ENCODE results near the gene CCDC150.
"Not testable (repeated sequence)": the region's sequence is repeated elsewhere in the genome, so short reads cannot be mapped to it uniquely, and the experiment has no call there.

The CCDC150 gene

DNA sequence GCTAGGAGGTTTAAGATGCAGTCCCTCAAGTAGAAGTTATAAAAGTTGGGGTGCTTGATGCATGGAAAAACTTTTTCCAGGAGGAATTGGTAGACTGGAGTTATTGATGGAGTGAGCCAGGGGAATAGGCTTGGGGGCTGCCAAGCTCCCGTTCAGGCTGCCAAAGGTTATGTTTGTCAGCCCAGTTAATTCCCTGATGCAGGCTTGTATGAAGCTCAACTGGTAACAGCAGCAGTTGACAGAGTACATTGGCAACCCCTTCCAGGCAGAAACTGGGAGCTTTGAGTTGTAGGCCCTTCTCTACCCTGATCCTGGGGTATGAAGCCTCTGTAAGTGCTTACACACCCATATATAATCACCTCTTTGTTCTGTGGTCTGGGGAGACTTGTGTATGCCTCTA lies 16.2 kb downstream of the CCDC150 start:
- Histone ChIP-seq H3K9me3 (ENCODE audit: control insufficient read depth, insufficient read depth, low read length) (peaks cover 33% of the 10 kb centered on the region), H3K4me1 (ENCODE audit: insufficient read depth, low read length) (no peaks in the 10 kb centered on the region), H3K36me3 (ENCODE audit: insufficient read depth, low read length) (peaks cover 8% of the 10 kb centered on the region; the same call in 1 of the 2 replicates), H3K9ac (ENCODE audit: low read depth, low read length) (no peak overlapping the region)

GRCh38 chr2:196657333-196657732 lies 17.8 kb downstream of the CCDC150 start:
- Histone ChIP-seq H3K9ac (ENCODE audit: low read depth, low read length) (no peak overlapping the region), H3K9me3 (ENCODE audit: control insufficient read depth, insufficient read depth, low read length) (peaks cover 18% of the 10 kb centered on the region), H3K4me1 (ENCODE audit: insufficient read depth, low read length) (no peaks in the 10 kb centered on the region), H3K36me3 (ENCODE audit: insufficient read depth, low read length) (peaks cover 8% of the 10 kb centered on the region; the same call in 1 of the 2 replicates)

- no peaks in the 10 kb centered on the region for H3K9me3 ChIP-seq (ENCODE audit: control insufficient read depth, insufficient read depth, low read length)
- no peak overlapping the region for H3K9ac ChIP-seq (ENCODE audit: low read depth, low read length)
- H3K4me1 ChIP-seq (ENCODE audit: insufficient read depth, low read length), result no peaks in the 10 kb centered on the region
- peaks cover 4% of the 10 kb centered on the region; the same call in 1 of the 2 replicates for H3K36me3 ChIP-seq (ENCODE audit: insufficient read depth, low read length)
Observed at GRCh38 chr2:196659844-196660243, 20.3 kb downstream of the CCDC150 start.

GRCh38 chr2:196660244-196660643 lies 20.7 kb downstream of the CCDC150 start:
- no peak overlapping the region for H3K9ac ChIP-seq (ENCODE audit: low read depth, low read length)
- H3K4me1 ChIP-seq (ENCODE audit: insufficient read depth, low read length), result no peaks in the 10 kb centered on the region
- peaks cover 4% of the 10 kb centered on the region; the same call in 1 of the 2 replicates for H3K36me3 ChIP-seq (ENCODE audit: insufficient read depth, low read length)
- no peaks in the 10 kb centered on the region for H3K9me3 ChIP-seq (ENCODE audit: control insufficient read depth, insufficient read depth, low read length)

DNA sequence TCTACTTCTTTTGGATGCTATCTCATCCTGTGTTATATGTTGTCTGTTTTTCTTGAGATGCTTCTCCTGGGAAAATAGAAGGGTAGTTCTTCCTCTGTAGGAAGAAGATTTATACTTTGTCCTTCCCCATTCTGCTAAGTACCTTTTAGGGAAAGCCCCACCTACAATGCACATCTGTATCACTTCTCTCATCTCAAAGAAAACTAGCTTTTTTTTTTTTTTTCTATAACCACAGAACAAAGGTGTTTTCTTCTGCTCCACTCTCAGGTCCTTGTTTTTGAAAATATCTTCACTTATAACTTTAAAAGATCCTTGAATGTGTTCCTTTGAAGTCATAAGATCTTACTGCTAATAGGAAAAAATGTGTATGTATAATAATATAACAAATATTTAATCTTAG lies 30.8 kb downstream of the CCDC150 start:
- Histone ChIP-seq H3K36me3 (ENCODE audit: insufficient read depth, low read length) (peaks cover 3% of the 10 kb centered on the region; the same call in 1 of the 2 replicates), H3K4me1 (ENCODE audit: insufficient read depth, low read length) (no peaks in the 10 kb centered on the region), H3K9ac (ENCODE audit: low read depth, low read length) (no peak overlapping the region), H3K9me3 (ENCODE audit: control insufficient read depth, insufficient read depth, low read length) (no peaks in the 10 kb centered on the region)

- Histone ChIP-seq H3K36me3 (ENCODE audit: insufficient read depth, low read length) (peaks cover 3% of the 10 kb centered on the region; the same call in 1 of the 2 replicates), H3K9ac (ENCODE audit: low read depth, low read length) (no peak overlapping the region), H3K4me1 (ENCODE audit: insufficient read depth, low read length) (no peaks in the 10 kb centered on the region), H3K9me3 (ENCODE audit: control insufficient read depth, insufficient read depth, low read length) (no peaks in the 10 kb centered on the region)
Observed at GRCh38 chr2:196675963-196676362, 36.4 kb downstream of the CCDC150 start.

DNA sequence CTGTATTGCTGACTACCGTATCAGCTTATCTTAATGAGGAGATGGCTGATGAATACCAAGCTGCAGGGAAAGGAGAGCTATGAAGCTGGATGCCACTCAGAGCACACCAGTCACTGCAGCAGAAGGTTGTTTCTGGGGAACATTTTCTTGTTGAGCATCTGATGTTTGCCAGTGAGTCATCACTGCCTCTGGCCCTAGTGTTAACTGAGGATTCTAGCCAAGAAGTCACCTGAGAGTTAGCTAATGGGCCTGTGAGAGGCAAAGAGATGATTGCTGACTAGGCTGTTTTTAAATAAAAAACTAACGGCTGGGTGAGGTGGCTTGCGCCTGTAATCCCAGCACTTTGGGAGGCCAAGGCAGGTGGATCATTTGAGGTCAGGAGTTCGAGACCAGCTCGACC lies 37.9 kb downstream of the CCDC150 start:
- H3K9me3 ChIP-seq (ENCODE audit: control insufficient read depth, insufficient read depth, low read length), result no peaks in the 10 kb centered on the region
- H3K36me3 ChIP-seq (ENCODE audit: insufficient read depth, low read length), result peaks cover 3% of the 10 kb centered on the region; the same call in 1 of the 2 replicates
- H3K9ac ChIP-seq (ENCODE audit: low read depth, low read length), result no peak overlapping the region
- H3K4me1 ChIP-seq (ENCODE audit: insufficient read depth, low read length), result no peaks in the 10 kb centered on the region

GRCh38 chr2:196679368-196679767 lies 39.9 kb downstream of the CCDC150 start:
- H3K4me1 ChIP-seq (ENCODE audit: insufficient read depth, low read length), result no peaks in the 10 kb centered on the region
- no peaks in the 10 kb centered on the region for H3K9me3 ChIP-seq (ENCODE audit: control insufficient read depth, insufficient read depth, low read length)
- no peaks in the 10 kb centered on the region for H3K36me3 ChIP-seq (ENCODE audit: insufficient read depth, low read length)
- no peak overlapping the region for H3K9ac ChIP-seq (ENCODE audit: low read depth, low read length)

DNA sequence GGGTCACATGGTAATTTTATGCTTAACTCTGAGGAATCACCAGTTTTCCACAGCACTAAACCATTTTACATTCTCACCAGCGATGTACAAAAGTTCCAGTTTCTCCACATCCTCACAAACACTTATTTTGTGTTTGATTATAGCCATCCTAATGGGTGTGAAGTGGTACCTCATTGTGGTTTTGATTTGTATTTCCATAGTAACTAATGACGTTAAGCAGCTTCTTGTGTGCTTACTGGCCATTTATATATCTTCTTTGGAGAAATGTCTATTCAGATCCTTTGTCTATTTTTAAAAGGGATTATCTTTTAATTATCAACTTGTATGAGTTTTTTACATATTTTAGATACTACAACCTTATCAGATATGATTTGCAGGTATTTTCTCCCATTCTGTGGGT lies 42.0 kb downstream of the CCDC150 start:
- Histone ChIP-seq H3K9me3 (ENCODE audit: control insufficient read depth, insufficient read depth, low read length) (no peaks in the 10 kb centered on the region), H3K4me1 (ENCODE audit: insufficient read depth, low read length) (no peaks in the 10 kb centered on the region), H3K36me3 (ENCODE audit: insufficient read depth, low read length) (no peaks in the 10 kb centered on the region), H3K9ac (ENCODE audit: low read depth, low read length) (no peak overlapping the region)

GRCh38 chr2:196685792-196686191 lies 46.3 kb downstream of the CCDC150 start:
- Histone ChIP-seq H3K36me3 (ENCODE audit: insufficient read depth, low read length) (no peaks in the 10 kb centered on the region), H3K9me3 (ENCODE audit: control insufficient read depth, insufficient read depth, low read length) (peaks cover 3% of the 10 kb centered on the region; the same call in 1 of the 2 replicates), H3K9ac (ENCODE audit: low read depth, low read length) (no peak overlapping the region), H3K4me1 (ENCODE audit: insufficient read depth, low read length) (no peaks in the 10 kb centered on the region)

- not testable (repeated sequence) for H3K4me1 ChIP-seq (ENCODE audit: insufficient read depth, low read length); H3K36me3 ChIP-seq (ENCODE audit: insufficient read depth, low read length); H3K9me3 ChIP-seq (ENCODE audit: control insufficient read depth, insufficient read depth, low read length); H3K9ac ChIP-seq (ENCODE audit: low read depth, low read length)
Observed at GRCh38 chr2:196686737-196687136, 47.2 kb downstream of the CCDC150 start.

DNA sequence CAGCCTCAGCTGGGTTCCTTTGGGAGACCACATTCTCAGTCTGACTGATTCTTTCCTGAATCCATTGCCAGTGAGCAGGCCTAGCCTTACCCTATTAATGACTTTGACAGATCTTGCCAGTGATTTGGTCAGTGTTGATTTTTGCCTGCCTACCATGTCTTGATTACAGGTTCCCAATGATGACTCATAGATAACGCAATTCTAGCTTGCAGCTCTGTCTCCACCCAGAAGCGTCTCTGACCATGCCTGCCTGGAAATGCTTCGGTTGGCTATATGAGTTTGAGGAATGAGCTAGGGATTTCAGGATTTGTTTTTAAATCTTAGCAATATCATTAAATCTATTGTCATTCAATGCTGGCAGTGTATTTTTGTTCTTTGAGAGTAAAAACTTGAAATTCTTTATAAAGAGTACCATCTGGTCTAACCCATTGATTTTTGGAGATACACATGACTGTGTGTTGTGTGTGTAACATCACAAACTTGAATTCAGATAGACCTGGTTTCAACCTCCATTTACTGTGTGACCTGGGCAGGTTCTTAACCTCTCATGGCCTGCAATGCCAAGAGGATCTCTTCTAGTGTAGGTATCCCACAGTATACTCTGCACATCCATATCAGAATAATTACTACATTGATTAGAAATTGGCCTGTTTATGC lies 57.0 kb downstream of the CCDC150 start:
- Histone ChIP-seq H3K9ac (ENCODE audit: low read depth, low read length) (no peak overlapping the region), H3K4me1 (ENCODE audit: insufficient read depth, low read length) (peaks cover 4% of the 10 kb centered on the region; the same call in 1 of the 2 replicates), H3K36me3 (ENCODE audit: insufficient read depth, low read length) (no peaks in the 10 kb centered on the region), H3K9me3 (ENCODE audit: control insufficient read depth, insufficient read depth, low read length) (no peaks in the 10 kb centered on the region)

DNA sequence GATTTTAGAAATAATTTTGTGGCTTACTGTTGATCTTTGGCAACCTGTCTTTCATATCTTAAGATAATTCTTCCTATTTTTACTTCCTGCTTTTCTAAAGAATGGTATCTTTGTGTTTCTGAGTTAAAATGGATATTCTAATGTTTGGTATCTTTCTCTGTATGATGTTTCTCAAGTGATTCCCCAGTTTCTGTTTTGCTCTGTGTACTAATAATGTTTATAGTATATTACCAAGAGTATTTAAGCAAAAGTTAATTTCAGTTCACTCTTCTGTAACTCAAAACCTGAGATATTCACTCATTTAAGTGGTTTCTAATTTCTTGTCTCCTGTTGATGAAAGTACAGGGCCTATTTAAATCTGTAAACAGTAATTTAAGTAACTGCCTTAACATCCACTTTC lies 58.3 kb downstream of the CCDC150 start:
- no peak overlapping the region for H3K9ac ChIP-seq (ENCODE audit: low read depth, low read length)
- no peaks in the 10 kb centered on the region for H3K9me3 ChIP-seq (ENCODE audit: control insufficient read depth, insufficient read depth, low read length)

DNA sequence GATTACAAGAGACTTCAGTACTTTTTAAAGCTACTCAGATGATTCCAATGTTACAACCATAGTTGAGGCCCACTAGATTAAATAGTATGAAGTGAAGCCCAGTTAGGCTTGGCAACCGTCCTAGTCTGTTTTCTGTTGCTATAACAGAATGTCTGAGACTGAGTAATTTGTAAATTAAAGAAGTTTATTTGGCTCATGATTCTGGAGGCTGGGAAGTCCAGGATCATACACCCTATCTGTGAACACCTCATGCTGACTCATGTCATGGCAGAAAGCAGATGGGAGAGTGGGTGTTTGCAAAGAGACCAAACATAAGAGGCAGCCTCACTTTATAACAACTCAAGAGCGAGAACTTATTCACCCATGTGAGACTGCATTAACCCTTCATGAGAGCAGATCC lies 63.1 kb downstream of the CCDC150 start:
- Histone ChIP-seq H3K9me3 (ENCODE audit: control insufficient read depth, insufficient read depth, low read length) (no peaks in the 10 kb centered on the region), H3K4me1 (ENCODE audit: insufficient read depth, low read length) (no peaks in the 10 kb centered on the region), H3K36me3 (ENCODE audit: insufficient read depth, low read length) (no peaks in the 10 kb centered on the region), H3K9ac (ENCODE audit: low read depth, low read length) (no peak overlapping the region)

More for the DNA sequence above, 58.3 kb downstream of the CCDC150 start:
- Histone ChIP-seq H3K4me1 (ENCODE audit: insufficient read depth, low read length) (peaks cover 4% of the 10 kb centered on the region; the same call in 1 of the 2 replicates), H3K36me3 (ENCODE audit: insufficient read depth, low read length) (no peaks in the 10 kb centered on the region)

GRCh38 chr2:196703695-196704094 lies 64.2 kb downstream of the CCDC150 start:
- Histone ChIP-seq H3K36me3 (ENCODE audit: insufficient read depth, low read length) (no peaks in the 10 kb centered on the region), H3K9ac (ENCODE audit: low read depth, low read length) (no peak overlapping the region), H3K9me3 (ENCODE audit: control insufficient read depth, insufficient read depth, low read length) (no peaks in the 10 kb centered on the region), H3K4me1 (ENCODE audit: insufficient read depth, low read length) (no peaks in the 10 kb centered on the region)

Measured in ES-I3 (cell line).